ENCODE measurements around the gene VLDLR.
"Not testable (repeated sequence)": the region's sequence is repeated elsewhere in the genome, so short reads cannot be mapped to it uniquely, and the experiment has no call there.

The VLDLR gene

GRCh38 chr9:2663461-2664173 is 42.0 kb downstream of the VLDLR start:
- no peak for DNase-seq (ENCODE audit: low read depth in 2 of 2)

DNA sequence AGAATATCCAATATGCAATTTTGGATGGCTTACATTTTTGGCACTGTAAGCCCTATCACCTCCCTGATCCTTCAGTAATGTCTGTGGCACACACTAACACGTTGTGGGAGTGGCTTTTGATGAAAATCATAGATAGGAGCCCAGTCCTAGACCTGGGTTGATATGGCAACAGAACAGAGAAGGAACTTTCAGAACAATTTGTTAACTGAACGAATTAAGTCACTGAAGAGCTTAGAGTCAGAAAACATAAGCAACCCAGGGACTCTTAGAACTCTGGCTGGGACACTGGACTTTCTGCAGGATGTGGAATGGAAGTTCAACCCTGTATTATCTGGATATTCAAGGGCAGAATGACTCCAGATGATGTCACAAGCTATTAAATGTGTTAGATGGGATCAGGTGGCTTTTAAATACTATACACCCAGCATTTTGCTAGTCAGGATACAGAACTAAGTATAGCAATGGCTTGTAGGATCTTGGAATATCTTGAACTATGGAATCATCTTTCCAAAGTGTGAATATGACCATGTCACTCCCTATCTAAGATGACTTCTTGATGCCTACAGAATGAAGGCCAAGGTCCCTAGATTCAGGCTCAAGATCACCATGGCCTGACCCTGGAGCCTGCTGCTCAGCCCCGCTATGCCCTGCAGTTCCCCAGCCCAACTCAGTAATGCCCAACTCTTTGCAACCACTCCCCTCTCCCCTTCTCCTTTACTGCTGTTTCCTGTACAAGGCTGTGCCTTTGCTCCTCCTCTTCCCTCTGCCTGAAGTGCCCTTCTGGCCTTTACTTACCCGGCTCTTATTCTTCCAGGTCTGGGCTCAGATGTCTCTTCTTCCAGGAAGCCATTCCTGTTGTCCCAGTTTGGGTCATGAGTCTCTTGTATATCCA is 42.8 kb downstream of the VLDLR start:
- no peak for DNase-seq (ENCODE audit: low read depth in 2 of 2)

GRCh38 chr9:2666569-2666968 is 45.0 kb downstream of the VLDLR start:
- DNase-seq (ENCODE audit: low read depth in 2 of 2), result no peak

DNA sequence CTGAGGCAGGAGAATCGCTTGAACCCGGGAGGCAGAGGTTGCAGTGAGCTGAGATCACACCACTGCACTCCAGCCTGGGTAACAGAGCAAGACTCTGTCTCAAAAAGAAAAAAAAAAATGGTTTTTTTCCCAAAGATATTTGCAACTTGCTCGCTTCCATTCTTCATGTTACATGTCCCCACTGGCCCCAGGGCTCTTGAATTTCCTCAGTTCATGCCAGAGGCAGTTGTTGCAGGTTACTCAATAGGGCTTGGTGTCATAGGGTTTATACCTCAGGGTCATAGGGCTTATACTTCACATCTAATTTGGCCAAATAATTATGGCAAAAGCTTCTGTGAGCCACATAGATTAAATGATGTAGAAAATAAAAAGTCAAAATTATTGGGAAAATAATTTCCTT is 51.6 kb downstream of the VLDLR start:
- no peak for DNase-seq (ENCODE audit: low read depth in 2 of 2)

DNA sequence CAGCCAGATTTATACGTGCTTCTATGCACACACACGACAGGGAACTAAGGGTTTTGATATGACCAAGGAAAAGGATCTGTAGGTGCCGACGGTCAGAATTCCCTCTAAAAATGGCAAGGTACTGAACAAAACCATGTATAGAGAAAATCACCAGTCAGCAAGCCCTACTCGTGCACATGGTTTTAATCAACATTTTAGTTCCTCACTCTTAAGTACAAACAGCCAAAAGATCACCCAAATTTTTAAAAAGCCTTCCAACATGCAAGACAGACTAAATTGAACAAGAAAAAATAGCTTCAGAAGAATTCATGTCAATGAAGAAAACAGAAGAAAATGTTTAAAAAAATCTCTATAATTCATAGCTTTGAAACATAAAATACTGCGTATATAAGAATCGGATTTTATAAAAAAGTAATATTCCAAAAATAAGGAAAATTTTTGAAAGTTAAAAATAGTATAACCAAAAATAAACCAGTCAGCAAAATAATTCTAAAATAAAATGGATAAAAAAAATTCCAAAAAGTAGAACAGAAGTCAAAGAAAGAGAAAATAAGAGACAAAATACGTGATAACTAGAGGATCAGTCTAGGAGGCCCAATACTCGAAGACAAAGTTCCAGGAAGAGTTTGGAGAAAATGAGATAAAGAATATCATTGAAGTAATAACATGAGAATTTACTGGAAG is 52.7 kb downstream of the VLDLR start:
- DNase-seq (ENCODE audit: low read depth in 2 of 2), result no peak

GRCh38 chr9:2675834-2676233 is 54.2 kb downstream of the VLDLR start:
- DNase-seq (ENCODE audit: low read depth in 2 of 2), result no peak

GRCh38 chr9:2676466-2676865 is 54.9 kb downstream of the VLDLR start:
- DNase-seq (ENCODE audit: low read depth in 2 of 2), result no peak

- no peak for DNase-seq (ENCODE audit: low read depth in 2 of 2)
These were observed 56.6 kb downstream of the VLDLR start for GRCh38 chr9:2677915-2678889.

GRCh38 chr9:2679011-2679410 is 57.4 kb downstream of the VLDLR start:
- DNase-seq (ENCODE audit: low read depth in 2 of 2), result no peak

DNA sequence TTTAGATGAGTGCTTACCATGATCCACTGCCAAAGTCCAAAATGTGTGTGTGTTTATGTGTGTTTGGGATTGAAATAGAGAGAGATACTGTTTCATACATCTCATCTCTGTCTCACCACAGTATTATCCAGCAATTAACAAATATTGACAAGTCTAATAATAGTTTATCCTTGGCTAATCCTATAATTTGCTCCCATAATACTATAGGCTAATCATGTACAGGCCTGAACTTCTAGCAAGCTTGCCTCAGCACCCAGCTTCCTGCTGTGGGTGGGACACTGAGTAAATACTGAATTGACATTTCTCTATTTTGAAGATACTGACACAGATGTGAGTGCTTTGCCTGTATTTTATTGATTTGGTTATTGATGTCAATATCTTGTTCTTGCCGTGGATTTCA is 60.4 kb downstream of the VLDLR start:
- DNase-seq (ENCODE audit: low read depth in 2 of 2), result no peak

GRCh38 chr9:2686911-2687310 is 65.3 kb downstream of the VLDLR start:
- DNase-seq (ENCODE audit: low read depth in 2 of 2), result no peak

DNA sequence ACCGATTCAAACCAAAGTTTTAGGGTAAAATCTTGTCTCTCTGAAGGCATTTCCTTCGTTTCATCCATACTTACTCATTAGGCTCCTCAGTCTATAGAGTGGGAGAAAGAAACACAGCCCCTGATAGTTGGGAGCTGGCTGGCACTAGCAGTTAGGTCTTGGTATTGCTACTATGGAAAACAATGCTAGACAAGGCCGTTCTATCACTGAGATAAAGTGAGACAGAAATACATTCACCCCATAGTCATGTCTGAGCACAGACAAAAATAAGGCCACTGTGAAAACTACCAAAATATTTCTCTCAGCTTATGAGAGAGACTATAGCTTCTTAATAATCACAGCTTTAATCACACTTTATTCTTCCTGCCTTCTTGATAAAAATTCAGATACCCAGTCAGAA is 67.0 kb downstream of the VLDLR start:
- DNase-seq (ENCODE audit: low read depth in 2 of 2), result no peak

DNA sequence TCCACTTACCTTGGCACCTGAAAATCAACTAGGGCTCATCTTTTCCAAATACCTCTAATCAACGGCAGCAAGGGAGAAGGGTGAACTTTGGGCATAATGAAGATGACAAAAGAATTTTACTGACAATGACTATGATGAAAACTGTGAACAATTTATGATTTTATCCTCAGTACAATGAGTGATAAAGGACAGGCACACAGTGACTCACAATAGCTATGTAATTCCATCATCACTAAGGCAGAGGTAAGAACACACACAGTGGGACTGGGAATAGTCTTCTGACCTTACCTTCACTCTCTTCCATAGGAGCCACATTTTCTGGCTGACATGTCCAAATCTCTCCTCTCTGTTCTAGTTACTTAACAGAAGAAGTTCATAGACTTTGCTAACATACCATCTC is 69.6 kb downstream of the VLDLR start:
- DNase-seq (ENCODE audit: low read depth in 2 of 2), result no peak

DNA sequence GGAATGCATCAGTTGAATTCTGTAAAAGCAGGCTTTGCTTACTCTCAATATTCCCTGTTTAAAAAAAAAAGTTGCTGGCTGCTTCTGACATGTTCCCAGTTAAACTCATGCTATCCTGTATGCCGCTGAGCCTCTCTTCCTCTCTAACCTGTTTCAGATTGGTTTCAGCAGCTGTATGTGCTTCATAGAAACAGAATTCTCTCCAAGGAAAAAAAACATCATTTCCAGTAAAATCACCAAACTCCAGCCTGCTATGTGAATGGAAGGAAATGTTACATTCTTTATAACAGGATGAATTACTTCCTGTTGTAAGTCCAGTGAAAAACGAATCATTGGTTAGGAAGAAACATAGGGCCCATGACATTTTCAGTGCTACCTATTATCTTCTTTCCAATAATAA is 70.0 kb downstream of the VLDLR start:
- DNase-seq (ENCODE audit: low read depth in 2 of 2), result no peak

GRCh38 chr9:2693056-2693455 is 71.5 kb downstream of the VLDLR start:
- DNase-seq (ENCODE audit: low read depth in 2 of 2), result no peak

GRCh38 chr9:2697492-2697891 is 75.9 kb downstream of the VLDLR start:
- no peak for DNase-seq (ENCODE audit: low read depth in 2 of 2)

- no peak for DNase-seq (ENCODE audit: low read depth in 2 of 2)
These were observed 78.8 kb downstream of the VLDLR start for GRCh38 chr9:2700398-2700797.

GRCh38 chr9:2700909-2701550 is 79.4 kb downstream of the VLDLR start:
- no peak for DNase-seq (ENCODE audit: low read depth in 2 of 2)

DNA sequence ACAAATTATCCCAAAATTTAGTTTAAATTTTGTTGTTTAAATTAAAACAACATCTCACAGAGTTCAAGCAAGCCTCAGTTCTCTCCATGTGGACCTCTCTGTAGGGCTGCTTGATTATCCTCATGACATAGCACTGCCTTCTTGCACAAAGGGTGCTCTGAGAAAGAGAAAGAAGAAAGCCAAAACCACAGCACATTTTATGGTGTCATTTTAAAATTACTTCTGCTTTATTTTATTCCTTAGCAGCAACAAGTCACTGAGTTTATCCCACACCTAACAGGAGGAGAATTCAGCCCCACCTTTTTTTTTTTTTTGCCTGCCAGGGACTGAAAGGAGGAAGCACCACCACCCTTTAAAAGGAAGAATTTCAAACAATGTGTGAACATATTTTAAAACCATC is 82.9 kb downstream of the VLDLR start:
- no peak for DNase-seq (ENCODE audit: low read depth in 2 of 2)

DNA sequence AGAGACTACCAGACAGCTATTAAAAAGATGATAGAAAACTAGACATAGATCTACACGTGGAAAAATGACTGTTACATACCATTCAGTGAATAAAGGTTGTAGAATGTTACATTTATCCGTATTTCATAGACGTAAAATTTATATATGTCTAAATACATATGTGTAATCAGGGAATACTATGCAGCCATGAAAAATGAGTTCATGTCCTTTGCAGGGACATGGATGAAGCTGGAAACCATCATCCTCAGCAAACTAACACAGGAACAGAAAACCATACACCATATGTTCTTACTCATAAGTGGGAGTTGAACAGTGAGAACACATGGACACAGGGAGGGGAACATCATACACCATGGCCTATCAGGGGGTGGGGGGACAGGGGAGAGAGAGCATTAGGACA is 85.7 kb downstream of the VLDLR start:
- not testable (repeated sequence) for DNase-seq (ENCODE audit: low read depth in 2 of 2)
